DND-41 (cell line): ENCODE measurements around the gene HEPACAM2.

Experiments used
- ATAC-seq: fragments of 200-7000 bp; cut with Tn5 transposase; 3 replicates; pipeline ENCODE4 v1.9.1; 2021; ENCODE audit warnings: low read depth; ENCODE audit not compliant: insufficient read depth
- DNase-seq: peaks from one replicate; pipeline ENCODE4 v3.0.0-alpha.2; 2020
- H2AFZ ChIP-seq: 2 replicates; pipeline ENCODE4 v1.6.0; 2012; ENCODE audit warnings: low read depth, low read length
- H3K27ac ChIP-seq: 2 replicates; pipeline ENCODE4 v1.5.1; 2012; ENCODE audit warnings: low read length, inconsistent platforms
- H3K27me3 ChIP-seq: fragments of 200-600 bp; sonication (generic); 2 replicates; pipeline ENCODE4 v1.6.0; 2012; ENCODE audit warnings: low read length, mild to moderate bottlenecking, inconsistent platforms; ENCODE audit not compliant: insufficient read depth, poor library complexity
- H3K36me3 ChIP-seq: 2 replicates; pipeline ENCODE4 v1.5.1; 2012; ENCODE audit warnings: low read length, inconsistent platforms; ENCODE audit not compliant: insufficient read depth
- H3K4me1 ChIP-seq: 2 replicates; pipeline ENCODE4 v1.5.1; 2012; ENCODE audit warnings: mild to moderate bottlenecking, low read length; ENCODE audit not compliant: insufficient read depth
- H3K4me2 ChIP-seq: 2 replicates; pipeline ENCODE4 v1.6.0; 2012; ENCODE audit warnings: mild to moderate bottlenecking, moderate library complexity, low read length, inconsistent platforms; ENCODE audit not compliant: insufficient read depth
- H3K4me3 ChIP-seq, 2 experiments: fragments of 200-600 bp in 1 of 2; shearing (Covaris generic) in 1 of 2; 2 replicates each; pipeline ENCODE4 v1.5.1; 2012 to 2016; ENCODE audit warnings: inconsistent platforms in 2 of 2, low read length in 2 of 2, mild to moderate bottlenecking in 2 of 2, low read depth in 1 of 2, moderate library complexity in 1 of 2
- H3K79me2 ChIP-seq: 2 replicates; pipeline ENCODE4 v1.6.0; 2012; ENCODE audit warnings: low read length, inconsistent platforms; ENCODE audit not compliant: insufficient read depth
- H3K9ac ChIP-seq: 2 replicates; pipeline ENCODE4 v1.6.0; 2012; ENCODE audit warnings: low read depth, mild to moderate bottlenecking, inconsistent platforms, low read length, moderate library complexity
- H3K9me3 ChIP-seq: 2 replicates; pipeline ENCODE4 v1.5.1; 2012; ENCODE audit warnings: low read length, moderate library complexity, mild to moderate bottlenecking, inconsistent platforms; ENCODE audit not compliant: insufficient read depth, severe bottlenecking
- H4K20me1 ChIP-seq: 2 replicates; pipeline ENCODE4 v1.6.0; 2012; ENCODE audit warnings: low read length; ENCODE audit not compliant: insufficient read depth
- CTCF ChIP-seq: IDR thresholded peaks from 2 replicates; pipeline ENCODE4 v1.5.1; 2012; ENCODE audit warnings: borderline replicate concordance, low read length, moderate library complexity, mild to moderate bottlenecking; ENCODE audit not compliant: poor library complexity, severe bottlenecking; ENCODE audit errors: extremely low read depth
- EZH2 ChIP-seq: IDR thresholded peaks from 3 replicates; pipeline ENCODE4 v1.6.1; 2012; ENCODE audit warnings: borderline replicate concordance, low read depth, mild to moderate bottlenecking, moderate library complexity, low read length, inconsistent platforms; ENCODE audit not compliant: severe bottlenecking

The HEPACAM2 gene

DNA sequence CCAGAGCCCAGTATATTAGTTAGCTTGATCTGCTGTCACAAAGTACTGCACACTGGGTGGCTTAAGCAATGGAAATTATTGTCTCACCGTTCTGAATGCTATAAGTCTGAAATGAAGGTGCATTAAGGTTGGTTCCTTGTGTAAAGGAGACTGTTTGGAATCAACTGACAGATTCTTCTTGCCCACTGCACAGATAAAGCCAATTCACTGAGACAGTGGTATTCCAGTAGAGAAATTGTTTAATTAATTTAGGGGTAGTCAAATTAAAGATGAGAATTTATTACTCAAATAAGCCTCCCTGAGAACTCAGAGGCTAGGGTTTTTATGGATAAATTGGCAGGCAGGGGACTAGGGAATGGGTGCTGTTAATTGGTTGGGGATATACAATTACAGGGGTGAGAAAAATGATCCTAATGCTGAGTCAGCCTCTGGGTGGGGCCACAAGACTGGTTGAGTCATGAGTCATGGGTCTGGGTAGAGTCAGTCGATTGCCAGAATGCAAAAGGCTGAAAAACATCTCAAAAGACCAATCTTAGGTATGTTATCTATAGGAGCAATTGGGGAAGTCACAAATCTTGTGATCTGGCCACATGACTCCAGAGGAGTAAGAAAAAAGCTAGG lies 54.6 kb downstream of the HEPACAM2 start:
- ATAC-seq (no peak), DNase-seq (no peak)
- H4K20me1 ChIP-seq, result no peaks in the 10 kb centered on the region
- H3K79me2 ChIP-seq, result no peaks in the 10 kb centered on the region
- TF ChIP-seq EZH2 (no peak), CTCF (no peak)
- H3K36me3 ChIP-seq, result no peaks in the 10 kb centered on the region
- no peak overlapping the region for H3K27ac ChIP-seq
- no peaks in the 10 kb centered on the region for H3K4me1 ChIP-seq
- peaks cover 7% of the 10 kb centered on the region for H3K9me3 ChIP-seq
- no peak overlapping the region for H2AFZ ChIP-seq
- H3K9ac ChIP-seq, result no peak overlapping the region
- H3K4me3 ChIP-seq, result no peak overlapping the region
- H3K27me3 ChIP-seq, result no peaks in the 10 kb centered on the region
- H3K4me2 ChIP-seq, result no peak overlapping the region

- H3K9ac ChIP-seq, result no peak overlapping the region
- no peak overlapping the region for H3K4me3 ChIP-seq
- H3K27ac ChIP-seq, result no peak overlapping the region
- no peak for TF ChIP-seq CTCF
- no peak for TF ChIP-seq EZH2
- ATAC-seq (no peak), DNase-seq (no peak)
- no peaks in the 10 kb centered on the region for H4K20me1 ChIP-seq
- peaks cover 16% of the 10 kb centered on the region for H3K9me3 ChIP-seq
- no peaks in the 10 kb centered on the region for H3K27me3 ChIP-seq
- H3K4me2 ChIP-seq, result no peak overlapping the region
- H3K4me1 ChIP-seq, result no peaks in the 10 kb centered on the region
- H2AFZ ChIP-seq, result no peak overlapping the region
- H3K36me3 ChIP-seq, result no peaks in the 10 kb centered on the region
- H3K79me2 ChIP-seq, result no peaks in the 10 kb centered on the region
Measured at GRCh38 chr7:93165447-93165846, 60.8 kb downstream of the HEPACAM2 start.

GRCh38 chr7:93164766-93165165 lies 61.5 kb downstream of the HEPACAM2 start:
- Histone ChIP-seq H3K27me3 (no peaks in the 10 kb centered on the region), H4K20me1 (no peaks in the 10 kb centered on the region), H3K36me3 (no peaks in the 10 kb centered on the region), H2AFZ (no peak overlapping the region), H3K9me3 (peaks cover 16% of the 10 kb centered on the region), H3K4me3 (no peak overlapping the region), H3K4me1 (no peaks in the 10 kb centered on the region), H3K27ac (no peak overlapping the region), H3K79me2 (no peaks in the 10 kb centered on the region), H3K4me2 (no peak overlapping the region), H3K9ac (no peak overlapping the region)
- no peak for TF ChIP-seq EZH2
- DNase-seq, result no peak
- no peak for ATAC-seq

DNA sequence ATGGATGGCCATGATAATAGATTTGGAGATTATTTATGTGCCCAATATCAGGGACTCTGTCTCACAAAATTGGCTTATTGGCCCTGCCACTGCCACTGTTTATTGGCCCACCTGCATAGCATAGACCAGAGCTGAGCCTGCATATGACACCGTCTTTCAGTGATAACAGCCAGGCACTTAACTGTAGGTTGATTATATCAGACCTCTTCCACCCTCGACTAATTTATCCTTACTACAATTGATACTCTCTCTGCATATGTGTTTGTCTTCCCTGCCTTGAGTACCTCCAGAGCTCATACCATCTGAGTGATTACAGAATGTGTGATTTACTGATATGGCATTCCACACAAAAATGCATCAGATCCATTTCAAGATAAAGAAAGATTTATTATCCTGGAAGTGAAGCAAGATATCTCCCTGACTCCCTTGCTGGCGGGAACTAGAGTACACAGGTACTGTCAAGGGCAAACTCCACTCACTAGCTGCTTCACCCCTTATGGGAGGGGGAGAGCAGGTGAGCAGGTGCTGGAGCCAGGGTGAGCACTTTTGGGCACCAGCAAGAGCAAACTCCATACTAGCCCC lies 65.0 kb downstream of the HEPACAM2 start:
- TF ChIP-seq EZH2 (no peak), CTCF (no peak)
- H4K20me1 ChIP-seq, result no peaks in the 10 kb centered on the region
- ATAC-seq, result no peak

More for the DNA sequence above, 65.0 kb downstream of the HEPACAM2 start:
- no peak overlapping the region for H3K27ac ChIP-seq
- H3K27me3 ChIP-seq, result peaks cover 4% of the 10 kb centered on the region
- no peaks in the 10 kb centered on the region for H3K79me2 ChIP-seq
- H3K4me1 ChIP-seq, result no peaks in the 10 kb centered on the region
- H3K4me3 ChIP-seq, result no peak overlapping the region
- H3K9ac ChIP-seq, result no peak overlapping the region
- H3K36me3 ChIP-seq, result no peaks in the 10 kb centered on the region
- peaks cover 16% of the 10 kb centered on the region for H3K9me3 ChIP-seq
- no peak overlapping the region for H2AFZ ChIP-seq
- H3K4me2 ChIP-seq, result no peak overlapping the region
- DNase-seq, result no peak
